HepG2 (cell line): Measurements from ENCODE around the gene ATP2B2. TPM values are rescaled to one million over a fixed set of nuclear protein-coding genes. Genes with fewer than 3 reads are reported as not detected.

Experiments used
- ARID5B ChIP-seq: IDR thresholded peaks from 2 replicates; pipeline ENCODE4 v1.4.0; 2020; ENCODE audit warnings: mild to moderate bottlenecking, missing genetic modification reagents
- BRCA1 ChIP-seq: sonication (generic); formaldehyde crosslinking; IDR thresholded peaks from 2 replicates; pipeline ENCODE4 v1.4.0; 2020; ENCODE audit warnings: missing genetic modification reagents
- DNMT1 ChIP-seq: sonication (generic); formaldehyde crosslinking; IDR thresholded peaks from 2 replicates; pipeline ENCODE4 v1.5.1; 2020; ENCODE audit warnings: mild to moderate bottlenecking, missing genetic modification reagents
- HNRNPL ChIP-seq: fragments of 200-400 bp; formaldehyde crosslinking; IDR thresholded peaks from 2 replicates; pipeline ENCODE4 v1.6.1; 2017; ENCODE audit warnings: mild to moderate bottlenecking, low read depth, low read length
- HNRNPUL1 ChIP-seq: fragments of 200-400 bp; formaldehyde crosslinking; IDR thresholded peaks from 2 replicates; pipeline ENCODE4 v1.6.1; 2017; ENCODE audit warnings: low read depth, mild to moderate bottlenecking, low read length, moderate library complexity
- MATR3 ChIP-seq: sonication (generic); formaldehyde crosslinking; IDR thresholded peaks from 2 replicates; pipeline ENCODE4 v1.4.0; 2020; ENCODE audit warnings: missing genetic modification reagents
- MXI1 ChIP-seq: IDR thresholded peaks from 3 replicates; pipeline ENCODE4 v1.6.1; 2012; ENCODE audit warnings: low read depth, low read length, inconsistent platforms, borderline replicate concordance
- PRDM10 ChIP-seq: sonication (generic); formaldehyde crosslinking; IDR thresholded peaks from 2 replicates; pipeline ENCODE4 v1.4.0; 2020; ENCODE audit warnings: low read depth, missing genetic modification reagents
- RFX1 ChIP-seq: fragments of 450-650 bp; IDR thresholded peaks from 2 replicates; pipeline ENCODE4 v1.6.1; 2017
- SIX4 ChIP-seq: sonication (generic); formaldehyde crosslinking; IDR thresholded peaks from 2 replicates; pipeline ENCODE4 v1.4.0; 2020; ENCODE audit warnings: missing genetic modification reagents
- SMARCC2 ChIP-seq: fragments of 450-650 bp; IDR thresholded peaks from 2 replicates; pipeline ENCODE4 v1.6.1; 2017; ENCODE audit warnings: antibody characterized with exemption, mild to moderate bottlenecking
- SNRNP70 ChIP-seq: fragments of 200-400 bp; formaldehyde crosslinking; IDR thresholded peaks from 2 replicates; pipeline ENCODE4 v1.6.1; 2017; ENCODE audit warnings: mild to moderate bottlenecking, low read depth, low read length, moderate library complexity
- ZFAT ChIP-seq: sonication (generic); formaldehyde crosslinking; conservative IDR thresholded peaks from 2 replicates; pipeline ENCODE4 v1.8.1; 2023; ENCODE audit warnings: missing genetic modification reagents, inconsistent platforms
- ZNF232 ChIP-seq: sonication (generic); formaldehyde crosslinking; IDR thresholded peaks from 2 replicates; pipeline ENCODE4 v1.4.0; 2020; ENCODE audit warnings: missing genetic modification reagents, borderline replicate concordance
- ZNF644 ChIP-seq: IDR thresholded peaks from 2 replicates; pipeline ENCODE4 v1.6.1; 2016; ENCODE audit warnings: low read depth
- ZNF678 ChIP-seq: sonication (generic); formaldehyde crosslinking; IDR thresholded peaks from 2 replicates; pipeline ENCODE4 v1.4.0; 2020; ENCODE audit warnings: mild to moderate bottlenecking, missing genetic modification reagents
- ZNF687 ChIP-seq: sonication (generic); formaldehyde crosslinking; IDR thresholded peaks from 2 replicates; pipeline ENCODE4 v1.5.1; 2020; ENCODE audit warnings: mild to moderate bottlenecking, missing genetic modification reagents, moderate library complexity
- ZNF713 ChIP-seq: sonication (generic); formaldehyde crosslinking; IDR thresholded peaks from 2 replicates; pipeline ENCODE4 v1.4.0; 2020; ENCODE audit warnings: mild to moderate bottlenecking, missing genetic modification reagents
- polyA plus RNA-seq, 8 experiments: library from polyadenylated mRNA; depleted of rRNA in 3 of 8; stranded (reverse) in 7 of 8; unstranded in 1 of 8; fragments of >200 nt; fragmentation: Illumina TruSeq in 4 of 8; extraction: Trizol in 4 of 8; gene quantifications; 2 replicates each; pipeline versions ENCODE4 v1.2.1 to v1.2.3, GENCODE V29; 2011 to 2016; ENCODE audit warnings: low read depth in 4 of 8, missing spikeins in 1 of 8, mixed read lengths in 1 of 8; ENCODE audit not compliant: insufficient read depth in 1 of 8
- total RNA-seq, 5 experiments: library from RNA; depleted of rRNA; stranded (reverse); fragments of >200 nt; fragmentation: Illumina TruSeq; extraction: Trizol; gene quantifications; 2 replicates each; pipeline ENCODE4 v1.2.3, GENCODE V29; 2016; ENCODE audit warnings: low read depth in 1 of 5

The ATP2B2 gene
- total and polyA plus RNA-seq, 2 of the 13 experiments (the other 11 are each of a cell fraction or from before 2014, with no cell fraction given): 1.5 to 2.3 TPM

GRCh38 chr3:10470120-10471053, 35.0 kb downstream of the ATP2B2 start (continued):
- TF ChIP-seq ZNF713 (CRISPR knock-in tag) (no peak), PRDM10 (CRISPR knock-in tag) (no peak), SMARCC2 (no peak), SNRNP70 (no peak), ZNF678 (no peak), BRCA1 (CRISPR knock-in tag) (no peak), RFX1 (peak; percentile 88), ZNF232 (CRISPR knock-in tag) (no peak), DNMT1 (CRISPR knock-in tag) (0 out of 2 replicates have a peak, but pooled peaks have one; percentile 53), ZFAT (CRISPR knock-in tag) (no peak), ZNF644 (CRISPR knock-in tag) (no peak), HNRNPL (0 out of 2 replicates have a peak, but pooled peaks have one; percentile 51), ZNF687 (CRISPR knock-in tag) (peak; percentile 67), MXI1 (peak; percentile 51; the same call in 1 of the 3 replicates), SIX4 (CRISPR knock-in tag) (peak; percentile 97), ARID5B (CRISPR knock-in tag) (no peak), MATR3 (no peak), HNRNPUL1 (no peak)
